HepG2 (cell line): ENCODE measurements around the gene CCM2. TPM values are rescaled to one million over a fixed set of nuclear protein-coding genes. Genes with fewer than 3 reads are reported as not detected.

Experiments used
- ATAC-seq: fragments of 200-7000 bp; cut with Tn5 transposase; 3 replicates; pipeline ENCODE4 v1.9.1; 2020; ENCODE audit warnings: mild to moderate bottlenecking, moderate library complexity
- BruUV-seq: library from RNA; stranded (reverse); fragments of 400-500 nt; replicated peaks from 2 replicates; lab custom pipeline; 2021; lab: Mats Ljungman, UMichigan
- CTCF ChIA-PET: fragments of 300-600 bp; formaldehyde crosslinking; extraction: SDS; loops from one replicate; lab custom pipeline; 2021; ENCODE audit warnings: low total read pairs, inconsistent platforms, low intra/inter-chr PET ratio; lab: Yijun Ruan, JAX
- POLR2A ChIA-PET: fragments of 350-600 bp; sonication (Branson Sonifier 250); formaldehyde crosslinking; loops from one replicate; lab custom pipeline; 2020; ENCODE audit warnings: antibody characterized with exemption, inconsistent platforms; lab: Yijun Ruan, JAX
- DNase-seq: peaks from one replicate; pipeline ENCODE4 v3.0.0-alpha.2; 2015; ENCODE audit warnings: low spot score
- FAIRE-seq: peaks from 3 replicates; lab custom pipeline; 2011; peaks lifted over from hg19 to GRCh38; lab: Jason Lieb, UNC
- H2AFZ ChIP-seq: one replicate; pipeline ENCODE4 v1.6.1; 2011; ENCODE audit warnings: low read length, inconsistent platforms
- H3K27ac ChIP-seq: fragments of 300-600 bp; 3 replicates; pipeline ENCODE4 v1.8.0; 2011; ENCODE audit warnings: mixed run types, mild to moderate bottlenecking, mixed read lengths, low read length, inconsistent platforms; ENCODE audit not compliant: insufficient read depth; ENCODE audit errors: extremely low read length
- H3K27me3 ChIP-seq, 2 experiments: fragments of 200-600 bp in 1 of 2; 2 replicates in 1 of 2; 3 replicates in 1 of 2; pipeline versions ENCODE4 v1.6.0 to v1.8.0; 2011; ENCODE audit warnings: low read length in 2 of 2, mild to moderate bottlenecking in 2 of 2, moderate library complexity in 2 of 2, inconsistent platforms in 1 of 2; ENCODE audit not compliant: insufficient read depth in 2 of 2, control insufficient read depth in 1 of 2
- H3K36me3 ChIP-seq, 2 experiments: fragments of 200-600 bp in 1 of 2; replicated peaks in 1 of 2; 2 replicates in 1 of 2; 3 replicates in 1 of 2; pipeline versions ENCODE4 v1.5.1 to v1.8.0; 2011; ENCODE audit warnings: low read length in 2 of 2, inconsistent platforms in 1 of 2; ENCODE audit not compliant: insufficient read depth in 2 of 2, control insufficient read depth in 1 of 2
- H3K4me1 ChIP-seq: 2 replicates; pipeline ENCODE4 v1.5.1; 2012; ENCODE audit warnings: low read length, inconsistent platforms; ENCODE audit not compliant: insufficient read depth
- H3K4me2 ChIP-seq: 2 replicates; pipeline ENCODE4 v1.6.0; 2011; ENCODE audit warnings: low read depth, low read length, inconsistent platforms
- H3K4me3 ChIP-seq, 3 experiments: fragments of 200-600 bp in 1 of 3; sonication (generic), shearing (Covaris generic) in 1 of 3; replicated peaks in 1 of 3; 2 replicates each; pipeline ENCODE4 v1.5.1; 2011 to 2016; ENCODE audit warnings: low read length in 3 of 3, inconsistent platforms in 2 of 3, low read depth in 2 of 3, mild to moderate bottlenecking in 2 of 3, control low read depth in 1 of 3, mixed read lengths in 1 of 3; ENCODE audit not compliant: insufficient read depth in 1 of 3
- H3K79me2 ChIP-seq: one replicate; pipeline ENCODE4 v1.6.1; 2011; ENCODE audit warnings: low read length, inconsistent platforms; ENCODE audit not compliant: insufficient read depth
- H3K9ac ChIP-seq: 2 replicates; pipeline ENCODE4 v1.6.0; 2011; ENCODE audit warnings: mild to moderate bottlenecking, low read depth, low read length, inconsistent platforms; ENCODE audit not compliant: insufficient read depth
- H3K9me3 ChIP-seq: 2 replicates; pipeline ENCODE4 v1.5.1; 2012; ENCODE audit warnings: mild to moderate bottlenecking, low read length
- H4K20me1 ChIP-seq: 2 replicates; pipeline ENCODE4 v1.6.0; 2011; ENCODE audit warnings: inconsistent platforms, mild to moderate bottlenecking, low read length, moderate library complexity; ENCODE audit not compliant: insufficient read depth
- AGO2 ChIP-seq: fragments of 200-400 bp; formaldehyde crosslinking; optimal IDR thresholded peaks from 2 replicates; pipeline ENCODE3; 2017; ENCODE audit warnings: mild to moderate bottlenecking, low read depth, low read length, moderate library complexity
- POLR2A ChIP-seq, 2 experiments: IDR thresholded peaks; 2 replicates each; pipeline ENCODE4 v1.6.1; 2011; ENCODE audit warnings: low read depth in 2 of 2, low read length in 2 of 2, mild to moderate bottlenecking in 1 of 2, moderate library complexity in 1 of 2; ENCODE audit not compliant: insufficient read depth in 1 of 2
- ZNF747 ChIP-seq: sonication (generic); formaldehyde crosslinking; IDR thresholded peaks from 2 replicates; pipeline ENCODE4 v1.8.1; 2023; ENCODE audit warnings: missing genetic modification reagents, mild to moderate bottlenecking, borderline replicate concordance
- ZSCAN20 ChIP-seq: sonication (generic); formaldehyde crosslinking; IDR thresholded peaks from 2 replicates; pipeline ENCODE4 v1.4.0; 2020; ENCODE audit warnings: missing genetic modification reagents, mild to moderate bottlenecking, borderline replicate concordance
- WGBS: methylation state at CpG from one replicate; pipeline ENCODE4 v1.1.6; 2017; ENCODE audit warnings: low lambda C conversion rate; 5-methylcytosine and 5-hydroxymethylcytosine counted together
- in situ Hi-C: cut with HindIII; loops from 2 replicates; pipeline ENCODE4 v1.10.0; 2017; ENCODE audit warnings: low pct_unique_long_range_greater_than_20kb; ENCODE audit not compliant: extremely low pct_ligation_motif_present
- intact Hi-C: fragments of 100-400 bp; cut with micrococcal nuclease; formaldehyde crosslinking; loops from one replicate; pipeline ENCODE4 v1.10.0; 2022; ENCODE audit not compliant: unreplicated experiment
- polyA plus RNA-seq, 8 experiments: library from polyadenylated mRNA; depleted of rRNA in 3 of 8; stranded (reverse) in 7 of 8; unstranded in 1 of 8; fragments of >200 nt; fragmentation: Illumina TruSeq in 4 of 8; extraction: Trizol in 4 of 8; gene quantifications; 2 replicates each; pipeline versions ENCODE4 v1.2.1 to v1.2.3, GENCODE V29; 2011 to 2016; ENCODE audit warnings: low read depth in 4 of 8, missing spikeins in 1 of 8, mixed read lengths in 1 of 8; ENCODE audit not compliant: insufficient read depth in 1 of 8
- total RNA-seq, 5 experiments: library from RNA; depleted of rRNA; stranded (reverse); fragments of >200 nt; fragmentation: Illumina TruSeq; extraction: Trizol; gene quantifications; 2 replicates each; pipeline ENCODE4 v1.2.3, GENCODE V29; 2016; ENCODE audit warnings: low read depth in 1 of 5

Gene CCM2
- total and polyA plus RNA-seq, 2 of the 13 experiments (the other 11 are each of a cell fraction or from before 2014, with no cell fraction given) = 13.7 to 15.8 TPM

DNA sequence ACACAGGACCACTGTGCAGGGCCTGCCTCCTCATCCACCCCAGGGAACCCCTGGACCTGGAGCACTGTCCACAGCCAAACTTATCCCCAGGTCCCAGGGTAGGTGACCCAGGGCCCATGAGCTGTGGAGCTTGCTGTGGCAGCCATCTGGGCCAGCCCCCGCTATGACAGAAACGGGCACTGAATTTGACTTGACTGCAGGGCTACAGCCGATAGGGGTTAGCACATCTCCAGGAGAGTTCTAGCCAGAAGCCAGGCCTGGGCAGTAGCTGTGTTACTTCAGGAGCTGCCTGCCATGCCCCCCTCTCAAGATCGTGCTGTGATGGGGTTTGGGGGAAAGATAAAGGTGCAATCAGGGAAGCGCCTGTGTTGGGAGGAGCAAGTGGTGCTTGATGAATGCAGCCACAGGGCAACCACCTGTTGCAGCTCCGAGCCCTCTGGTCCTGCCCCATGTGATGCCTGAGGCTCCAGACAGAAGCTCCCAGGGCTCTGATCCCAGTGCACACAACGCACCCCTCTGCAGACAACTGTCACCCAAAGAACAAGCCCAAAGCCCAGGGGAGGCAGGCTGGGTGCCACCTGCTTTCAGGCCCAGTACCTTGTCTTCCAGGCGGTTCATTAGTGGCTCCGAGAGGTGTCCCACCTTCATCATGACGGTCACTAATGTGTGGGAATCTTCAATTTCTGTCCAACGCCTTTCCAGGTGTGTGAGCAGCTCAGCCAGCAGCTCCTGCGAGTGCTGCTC lies 105.0 kb downstream of the CCM2 start:
- no peak overlapping the region for H3K27ac ChIP-seq
- intact Hi-C loops = no loop called here
- H4K20me1 ChIP-seq = peaks cover 22% of the 10 kb centered on the region
- TF ChIP-seq ZNF747 (CRISPR knock-in tag) (no peak), AGO2 (peak; percentile 34)
- H3K79me2 ChIP-seq = peaks cover 40% of the 10 kb centered on the region
- no peak overlapping the region for H2AFZ ChIP-seq
- ChIA-PET CTCF (no interaction called here), POLR2A (no interaction called here)
- no peak for ATAC-seq
- FAIRE-seq = no peak
- no peak overlapping the region for H3K4me3 ChIP-seq
- H3K4me2 ChIP-seq = no peak overlapping the region
- DNase-seq = no peak
- peaks cover 63 to 92% of the 10 kb centered on the region in 2 experiments for H3K36me3 ChIP-seq
- H3K9ac ChIP-seq = no peak overlapping the region
- WGBS = 100% methylated on average over 9 of the region's 12 CpGs
- peaks cover 36% of the 10 kb centered on the region for H3K4me1 ChIP-seq
- in situ Hi-C loops = no loop called here
- no peaks in the 10 kb centered on the region for H3K9me3 ChIP-seq
- no peaks in the 10 kb centered on the region for H3K27me3 ChIP-seq
- BruUV-seq = no TSS peak

DNA sequence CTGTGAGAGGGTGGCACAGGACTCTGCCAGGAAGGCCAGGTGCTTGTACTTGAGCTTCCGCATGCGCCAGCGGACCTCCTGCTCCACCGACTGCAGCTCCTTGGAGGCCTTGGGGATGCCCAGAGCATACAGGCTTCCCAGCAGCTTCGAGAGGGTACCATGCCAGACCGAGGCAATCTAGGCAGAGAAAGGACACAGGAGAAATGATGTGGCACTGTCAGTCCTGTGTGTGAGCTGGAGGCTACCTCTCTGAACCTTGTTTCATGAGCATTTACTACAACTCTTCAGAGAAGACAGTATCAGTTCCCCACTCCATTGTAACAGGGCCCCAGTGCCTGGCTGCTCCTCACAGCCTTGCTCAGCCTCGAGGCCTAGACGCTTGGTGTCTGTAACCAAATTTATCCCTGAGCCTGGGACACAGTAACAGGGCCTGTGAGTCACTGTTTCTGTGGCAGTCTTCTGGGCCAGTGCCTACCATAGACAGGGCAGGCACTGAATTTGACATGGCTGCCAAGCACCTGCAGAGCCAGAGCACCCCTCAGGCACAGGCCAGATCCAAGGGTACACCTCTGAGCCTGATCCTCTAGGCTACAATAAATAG lies 105.7 kb downstream of the CCM2 start:
- ATAC-seq = no peak
- intact Hi-C loops = no loop called here

More for the DNA sequence above, 105.7 kb downstream of the CCM2 start:
- Histone ChIP-seq H4K20me1 (peaks cover 22% of the 10 kb centered on the region), H3K27ac (no peak overlapping the region), H3K4me1 (peaks cover 41% of the 10 kb centered on the region), H3K9me3 (no peaks in the 10 kb centered on the region), H3K36me3 (peaks cover 58 to 86% of the 10 kb centered on the region in 2 experiments), H3K27me3 (no peaks in the 10 kb centered on the region), H2AFZ (no peak overlapping the region), H3K79me2 (peaks cover 45% of the 10 kb centered on the region), H3K4me3 (no peak overlapping the region), H3K9ac (no peak overlapping the region), H3K4me2 (no peak overlapping the region)
- in situ Hi-C loops = no loop called here
- BruUV-seq = no TSS peak
- DNase-seq (no peak), FAIRE-seq (no peak)
- WGBS = 100% methylated on average over 3 of the region's 8 CpGs
- ChIA-PET POLR2A (no interaction called here), CTCF (no interaction called here)
- peak in 1 of 2 experiments; percentile 14; a peak in 1 of 4 replicates for TF ChIP-seq POLR2A (IDR thresholded peaks at IDR 0.05; ENCODE audit: insufficient read depth in 1 of 2, low read depth in 2 of 2, low read length in 2 of 2)
- TF ChIP-seq ZSCAN20 = no peak
